ENCODE data around the gene KLC1. TPM values are rescaled to one million over a fixed set of nuclear protein-coding genes. Genes with fewer than 3 reads are reported as not detected.

KLC1 gene
- total RNA-seq, 1 experiment from 2014 or later, result 121 TPM

DNA sequence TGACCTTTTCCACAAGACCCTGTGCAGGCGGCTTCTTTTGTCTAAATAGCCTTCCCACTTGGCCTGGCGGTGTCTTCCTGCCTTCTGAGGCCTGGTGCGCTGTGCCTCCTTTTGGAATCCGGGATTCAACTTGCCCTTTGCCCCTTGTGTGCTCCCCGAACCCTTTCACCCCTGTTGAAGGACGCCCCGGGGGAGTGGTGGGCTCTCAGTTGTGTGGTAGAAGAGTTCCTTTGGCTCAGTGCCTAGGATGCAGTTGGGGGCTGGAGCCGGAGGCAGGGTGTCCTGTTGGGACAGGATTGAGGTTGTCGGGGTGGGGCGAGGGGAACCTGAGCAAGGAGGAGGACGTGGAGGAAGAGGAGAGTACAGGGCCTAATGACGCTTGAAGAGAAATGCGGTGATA lies 34.5 kb downstream of the KLC1 start (continued):
- TF ChIP-seq ZBTB33 (IDR thresholded peaks at IDR 0.05; ENCODE audit: extremely low read depth, insufficient replicate concordance, low read length), result no peak
- TF ChIP-seq ZFX (IDR thresholded peaks at IDR 0.05), result no peak

- H3K4me1 ChIP-seq (ENCODE audit: control insufficient read depth in 1 of 2, insufficient read depth in 2 of 2, low read length in 2 of 2), result no peaks in the 10 kb centered on the region
- no peak overlapping the region for H2AFZ ChIP-seq (ENCODE audit: low read depth, low read length, poor library complexity, severe bottlenecking)
- ChIA-PET POLR2A (interaction anchor here (1.1 kb wide), 1 partner anchor 40 kb away, joined by 3 read pairs; no protein-coding TSS in a partner anchor), CTCF (no interaction called here), RAD21 (ENCODE audit: low non-redundant PET in 1 of 2, low total read pairs in 2 of 2, uncharacterized antibody in 2 of 2, unreplicated experiment in 2 of 2) (no interaction called here)
- H3K4me3 ChIP-seq (replicated peaks in 1 of 2; ENCODE audit: low read depth in 1 of 2, low read length in 2 of 2), result no peak overlapping the region
- no peak overlapping the region for H3K9ac ChIP-seq (ENCODE audit: low read length)
- H3K9me2 ChIP-seq (ENCODE audit: insufficient read depth), result no peaks in the 10 kb centered on the region
- intact Hi-C loops (cut with micrococcal nuclease), result no loop called here
- no peaks in the 10 kb centered on the region for H4K20me1 ChIP-seq (ENCODE audit: insufficient read depth)
- H3K27me3 ChIP-seq (ENCODE audit: insufficient read depth, low read length), result no peaks in the 10 kb centered on the region
- no peak for TF ChIP-seq FOSL1 (IDR thresholded peaks at IDR 0.05; ENCODE audit: low read depth)
- TF ChIP-seq CEBPB (IDR thresholded peaks at IDR 0.05; ENCODE audit: low read depth), result no peak
- no peak for TF ChIP-seq CBX3 (IDR thresholded peaks at IDR 0.05; ENCODE audit: low read depth)
- TF ChIP-seq SRF (IDR thresholded peaks at IDR 0.05; ENCODE audit: low read depth), result no peak
- TF ChIP-seq SP1 (IDR thresholded peaks at IDR 0.05; ENCODE audit: low read depth), result no peak
- TF ChIP-seq, protein P1, sequence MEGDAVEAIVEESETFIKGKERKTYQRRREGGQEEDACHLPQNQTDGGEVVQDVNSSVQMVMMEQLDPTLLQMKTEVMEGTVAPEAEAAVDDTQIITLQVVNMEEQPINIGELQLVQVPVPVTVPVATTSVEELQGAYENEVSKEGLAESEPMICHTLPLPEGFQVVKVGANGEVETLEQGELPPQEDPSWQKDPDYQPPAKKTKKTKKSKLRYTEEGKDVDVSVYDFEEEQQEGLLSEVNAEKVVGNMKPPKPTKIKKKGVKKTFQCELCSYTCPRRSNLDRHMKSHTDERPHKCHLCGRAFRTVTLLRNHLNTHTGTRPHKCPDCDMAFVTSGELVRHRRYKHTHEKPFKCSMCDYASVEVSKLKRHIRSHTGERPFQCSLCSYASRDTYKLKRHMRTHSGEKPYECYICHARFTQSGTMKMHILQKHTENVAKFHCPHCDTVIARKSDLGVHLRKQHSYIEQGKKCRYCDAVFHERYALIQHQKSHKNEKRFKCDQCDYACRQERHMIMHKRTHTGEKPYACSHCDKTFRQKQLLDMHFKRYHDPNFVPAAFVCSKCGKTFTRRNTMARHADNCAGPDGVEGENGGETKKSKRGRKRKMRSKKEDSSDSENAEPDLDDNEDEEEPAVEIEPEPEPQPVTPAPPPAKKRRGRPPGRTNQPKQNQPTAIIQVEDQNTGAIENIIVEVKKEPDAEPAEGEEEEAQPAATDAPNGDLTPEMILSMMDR (IDR thresholded peaks at IDR 0.05 in 2 of 3, conservative IDR thresholded peaks at IDR 0.05 in 1 of 3; ENCODE audit: borderline replicate concordance in 1 of 3, insufficient read depth in 1 of 3, low read depth in 2 of 3, low read length in 2 of 3), result no peak
- no peak for TF ChIP-seq RAD21 (IDR thresholded peaks at IDR 0.05; ENCODE audit: low read depth)
- no peak for TF ChIP-seq JUND (IDR thresholded peaks at IDR 0.05)
- no peak for TF ChIP-seq POLR2A (IDR thresholded peaks at IDR 0.05; ENCODE audit: borderline replicate concordance, extremely low read depth, insufficient read depth, insufficient read length)
- no peak for TF ChIP-seq ZNF274 (IDR thresholded peaks at IDR 0.05; ENCODE audit: low read depth, low read length)
- no peak for TF ChIP-seq SIN3A (IDR thresholded peaks at IDR 0.05; ENCODE audit: low read depth)
- TF ChIP-seq TCF7L2 (IDR thresholded peaks at IDR 0.05; ENCODE audit: borderline replicate concordance, extremely low read depth, insufficient read depth, insufficient read length), result no peak
- no peak for TF ChIP-seq ELF1 (IDR thresholded peaks at IDR 0.05; ENCODE audit: borderline replicate concordance, low read depth)
- TF ChIP-seq, protein P2, sequence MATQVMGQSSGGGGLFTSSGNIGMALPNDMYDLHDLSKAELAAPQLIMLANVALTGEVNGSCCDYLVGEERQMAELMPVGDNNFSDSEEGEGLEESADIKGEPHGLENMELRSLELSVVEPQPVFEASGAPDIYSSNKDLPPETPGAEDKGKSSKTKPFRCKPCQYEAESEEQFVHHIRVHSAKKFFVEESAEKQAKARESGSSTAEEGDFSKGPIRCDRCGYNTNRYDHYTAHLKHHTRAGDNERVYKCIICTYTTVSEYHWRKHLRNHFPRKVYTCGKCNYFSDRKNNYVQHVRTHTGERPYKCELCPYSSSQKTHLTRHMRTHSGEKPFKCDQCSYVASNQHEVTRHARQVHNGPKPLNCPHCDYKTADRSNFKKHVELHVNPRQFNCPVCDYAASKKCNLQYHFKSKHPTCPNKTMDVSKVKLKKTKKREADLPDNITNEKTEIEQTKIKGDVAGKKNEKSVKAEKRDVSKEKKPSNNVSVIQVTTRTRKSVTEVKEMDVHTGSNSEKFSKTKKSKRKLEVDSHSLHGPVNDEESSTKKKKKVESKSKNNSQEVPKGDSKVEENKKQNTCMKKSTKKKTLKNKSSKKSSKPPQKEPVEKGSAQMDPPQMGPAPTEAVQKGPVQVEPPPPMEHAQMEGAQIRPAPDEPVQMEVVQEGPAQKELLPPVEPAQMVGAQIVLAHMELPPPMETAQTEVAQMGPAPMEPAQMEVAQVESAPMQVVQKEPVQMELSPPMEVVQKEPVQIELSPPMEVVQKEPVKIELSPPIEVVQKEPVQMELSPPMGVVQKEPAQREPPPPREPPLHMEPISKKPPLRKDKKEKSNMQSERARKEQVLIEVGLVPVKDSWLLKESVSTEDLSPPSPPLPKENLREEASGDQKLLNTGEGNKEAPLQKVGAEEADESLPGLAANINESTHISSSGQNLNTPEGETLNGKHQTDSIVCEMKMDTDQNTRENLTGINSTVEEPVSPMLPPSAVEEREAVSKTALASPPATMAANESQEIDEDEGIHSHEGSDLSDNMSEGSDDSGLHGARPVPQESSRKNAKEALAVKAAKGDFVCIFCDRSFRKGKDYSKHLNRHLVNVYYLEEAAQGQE (IDR thresholded peaks at IDR 0.05; ENCODE audit: low read depth), result no peak
- TF ChIP-seq EZH2 (IDR thresholded peaks at IDR 0.05), result no peak
- TF ChIP-seq YY1 (IDR thresholded peaks at IDR 0.05; ENCODE audit: extremely low read depth, insufficient replicate concordance, low read depth, low read length), result no peak
- no peak for TF ChIP-seq ZFX (IDR thresholded peaks at IDR 0.05)
- no TSS peak for BruUV-seq (replicated peaks)
- no peaks in the 10 kb centered on the region for H3K9me3 ChIP-seq (ENCODE audit: control insufficient read depth in 1 of 2, insufficient read depth in 1 of 2, low read depth in 1 of 2, low read length in 2 of 2)
- peaks cover 42% of the 10 kb centered on the region for H3K79me2 ChIP-seq (ENCODE audit: insufficient read depth, low read length)
- H3K4me2 ChIP-seq (ENCODE audit: low read length), result no peak overlapping the region
- ATAC-seq, result no peak
- no peak for DNase-seq (ENCODE audit: low read depth, low spot score)
- H3K27ac ChIP-seq (ENCODE audit: low read depth, low read length), result no peak overlapping the region
- peaks cover 24 to 29% of the 10 kb centered on the region in 2 experiments for H3K36me3 ChIP-seq (ENCODE audit: control insufficient read depth in 1 of 2, insufficient read depth in 2 of 2, low read length in 2 of 2)
These were observed 38.7 kb downstream of the KLC1 start for GRCh38 chr14:103667671-103668070.

All from HCT116 (cell line).